ENCODE data around the gene APBB3. TPM values are rescaled to one million over a fixed set of nuclear protein-coding genes. Genes with fewer than 3 reads are reported as not detected.

The APBB3 gene
- total RNA-seq, 1 donor from 2014 or later: 68.5 TPM

GRCh38 chr5:140542972-140543371 lies 21.4 kb downstream of the APBB3 start:
- Mint-ChIP-seq H3K4me3 (no peak overlapping the region), H3K9me3 (no peaks in the 10 kb centered on the region), H3K36me3 (peaks cover 34% of the 10 kb centered on the region), H3K27ac (no peak overlapping the region), H3K4me1 (peaks cover 8% of the 10 kb centered on the region), H3K27me3 (ENCODE audit: low read depth) (no peaks in the 10 kb centered on the region)
- TF ChIP-seq, protein P1, sequence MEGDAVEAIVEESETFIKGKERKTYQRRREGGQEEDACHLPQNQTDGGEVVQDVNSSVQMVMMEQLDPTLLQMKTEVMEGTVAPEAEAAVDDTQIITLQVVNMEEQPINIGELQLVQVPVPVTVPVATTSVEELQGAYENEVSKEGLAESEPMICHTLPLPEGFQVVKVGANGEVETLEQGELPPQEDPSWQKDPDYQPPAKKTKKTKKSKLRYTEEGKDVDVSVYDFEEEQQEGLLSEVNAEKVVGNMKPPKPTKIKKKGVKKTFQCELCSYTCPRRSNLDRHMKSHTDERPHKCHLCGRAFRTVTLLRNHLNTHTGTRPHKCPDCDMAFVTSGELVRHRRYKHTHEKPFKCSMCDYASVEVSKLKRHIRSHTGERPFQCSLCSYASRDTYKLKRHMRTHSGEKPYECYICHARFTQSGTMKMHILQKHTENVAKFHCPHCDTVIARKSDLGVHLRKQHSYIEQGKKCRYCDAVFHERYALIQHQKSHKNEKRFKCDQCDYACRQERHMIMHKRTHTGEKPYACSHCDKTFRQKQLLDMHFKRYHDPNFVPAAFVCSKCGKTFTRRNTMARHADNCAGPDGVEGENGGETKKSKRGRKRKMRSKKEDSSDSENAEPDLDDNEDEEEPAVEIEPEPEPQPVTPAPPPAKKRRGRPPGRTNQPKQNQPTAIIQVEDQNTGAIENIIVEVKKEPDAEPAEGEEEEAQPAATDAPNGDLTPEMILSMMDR (IDR thresholded peaks at IDR 0.05; ENCODE audit: unreplicated experiment): no peak
- no peak for DNase-seq (ENCODE audit: low spot score in 2 of 2, unreplicated experiment in 2 of 2)

DNA sequence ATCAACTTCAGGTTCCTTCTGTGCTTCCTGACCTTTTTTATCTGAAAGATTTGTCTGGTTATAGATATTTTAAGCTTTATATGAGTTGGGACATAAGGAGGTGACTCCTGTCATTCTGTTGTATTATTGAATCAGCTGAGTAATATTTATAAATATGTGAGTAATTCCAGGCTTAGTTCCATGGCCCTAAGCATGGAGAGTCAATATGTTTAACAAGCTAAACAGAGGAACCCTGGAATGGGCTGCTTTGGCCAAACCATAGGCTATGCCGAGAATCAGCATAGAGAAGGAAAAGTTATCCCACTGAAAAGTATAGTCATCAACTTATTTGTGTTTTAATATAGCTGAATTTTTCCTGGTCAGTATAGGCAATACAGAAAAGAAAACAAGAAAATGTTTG lies 24.2 kb downstream of the APBB3 start:
- no peak for DNase-seq (ENCODE audit: low spot score in 2 of 2, unreplicated experiment in 2 of 2)
- no peak overlapping the region for H3K27ac Mint-ChIP-seq
- H3K36me3 Mint-ChIP-seq: peaks cover 41% of the 10 kb centered on the region
- TF ChIP-seq, protein P1 (IDR thresholded peaks at IDR 0.05; ENCODE audit: unreplicated experiment): no peak
- no peak overlapping the region for H3K4me3 Mint-ChIP-seq
- no peaks in the 10 kb centered on the region for H3K4me1 Mint-ChIP-seq
- H3K9me3 Mint-ChIP-seq: no peaks in the 10 kb centered on the region
- no peaks in the 10 kb centered on the region for H3K27me3 Mint-ChIP-seq (ENCODE audit: low read depth)

- peaks cover 20% of the 10 kb centered on the region for H3K36me3 Mint-ChIP-seq
- TF ChIP-seq, protein P1 (IDR thresholded peaks at IDR 0.05; ENCODE audit: unreplicated experiment): no peak
- no peak overlapping the region for H3K4me3 Mint-ChIP-seq
- H3K9me3 Mint-ChIP-seq: peaks cover 3% of the 10 kb centered on the region
- H3K27ac Mint-ChIP-seq: no peak overlapping the region
- DNase-seq (ENCODE audit: low spot score in 2 of 2, unreplicated experiment in 2 of 2): no peak
- H3K4me1 Mint-ChIP-seq: no peaks in the 10 kb centered on the region
- no peaks in the 10 kb centered on the region for H3K27me3 Mint-ChIP-seq (ENCODE audit: low read depth)
These were observed 40.4 kb downstream of the APBB3 start for GRCh38 chr5:140524003-140524402.

- Mint-ChIP-seq H3K4me1 (no peaks in the 10 kb centered on the region), H3K27me3 (ENCODE audit: low read depth) (no peaks in the 10 kb centered on the region), H3K9me3 (no peaks in the 10 kb centered on the region), H3K27ac (no peak overlapping the region), H3K36me3 (peaks cover 51% of the 10 kb centered on the region), H3K4me3 (no peak overlapping the region)
- TF ChIP-seq, protein P1 (IDR thresholded peaks at IDR 0.05; ENCODE audit: unreplicated experiment): no peak
- DNase-seq (ENCODE audit: low spot score in 2 of 2, unreplicated experiment in 2 of 2): no peak
These were observed 51.3 kb downstream of the APBB3 start for GRCh38 chr5:140513124-140513523.

- H3K4me1 Mint-ChIP-seq: no peaks in the 10 kb centered on the region
- H3K27ac Mint-ChIP-seq: no peak overlapping the region
- TF ChIP-seq, protein P1 (IDR thresholded peaks at IDR 0.05; ENCODE audit: unreplicated experiment): no peak
These were observed 54.5 kb downstream of the APBB3 start for GRCh38 chr5:140509898-140510297.

More at GRCh38 chr5:140509898-140510297, 54.5 kb downstream of the APBB3 start:
- Mint-ChIP-seq H3K9me3 (no peaks in the 10 kb centered on the region), H3K27me3 (ENCODE audit: low read depth) (no peaks in the 10 kb centered on the region), H3K4me3 (no peak overlapping the region), H3K36me3 (peaks cover 50% of the 10 kb centered on the region)
- no peak for DNase-seq (ENCODE audit: low spot score in 2 of 2, unreplicated experiment in 2 of 2)

Small RNA genes lying within 50 kb of the gene (microRNA-seq; reads per million reads assigned to microRNA genes)
- not detected for gene MIR6831

Other genes starting within 250 kb of the APBB3 start
- gene HBEGF, start 218.0 kb downstream of the APBB3 start, total RNA-seq: 7.2 to 8.0 TPM (median 8.0 TPM) in 3 replicates
- gene SLC4A9, start 204.4 kb downstream of the APBB3 start, total RNA-seq: 1.8 to 2.5 TPM (median 2.2 TPM) in 3 replicates
- gene ANKHD1, start 162.8 kb downstream of the APBB3 start, total RNA-seq: 121 to 129 TPM (median 128 TPM) in 3 replicates
- gene EIF4EBP3, start 16.9 kb downstream of the APBB3 start, total RNA-seq: 5.2 to 7.6 TPM (median 5.9 TPM) in 3 replicates
- gene SRA1, start 7.1 kb downstream of the APBB3 start, total RNA-seq: 34.9 to 37.5 TPM (median 37.0 TPM) in 3 replicates
- gene SLC35A4, start 230 bp upstream of the APBB3 start, total RNA-seq: 56.5 to 62.2 TPM (median 61.5 TPM) in 3 replicates
- 0.34 to 0.63 TPM (median 0.35 TPM) in 3 replicates for gene CD14, start 68.6 kb upstream of the APBB3 start, total RNA-seq
- 20.6 to 21.2 TPM (median 21.0 TPM) in 3 replicates for gene TMCO6, start 74.9 kb upstream of the APBB3 start, total RNA-seq
- gene NDUFA2, start 83.0 kb upstream of the APBB3 start, total RNA-seq: 41.2 to 46.9 TPM (median 45.5 TPM) in 3 replicates
- gene IK, start 83.2 kb upstream of the APBB3 start, total RNA-seq: 85.0 to 85.8 TPM (median 85.8 TPM) in 3 replicates
- 24.9 to 26.8 TPM (median 26.0 TPM) in 3 replicates for gene WDR55, start 100.3 kb upstream of the APBB3 start, total RNA-seq
- gene DND1, start 109.0 kb upstream of the APBB3 start, total RNA-seq: 3.3 to 3.9 TPM (median 3.5 TPM) in 3 replicates
- gene HARS1, start 126.8 kb upstream of the APBB3 start, total RNA-seq: 73.7 to 77.2 TPM (median 76.9 TPM) in 3 replicates
- gene HARS2, start 126.9 kb upstream of the APBB3 start, total RNA-seq: 32.4 to 35.6 TPM (median 33.5 TPM) in 3 replicates
- 49.8 to 52.2 TPM (median 50.7 TPM) in 3 replicates for gene ZMAT2, start 135.8 kb upstream of the APBB3 start, total RNA-seq
- not detected in 3 replicates for gene PCDHA1, start 221.5 kb upstream of the APBB3 start, total RNA-seq
- gene PCDHA2, start 230.3 kb upstream of the APBB3 start, total RNA-seq: 0.44 to 0.88 TPM (median 0.87 TPM) in 3 replicates
- 0.31 to 0.40 TPM (median 0.32 TPM) in 3 replicates for gene PCDHA3, start 236.5 kb upstream of the APBB3 start, total RNA-seq
- gene PCDHA4, start 242.5 kb upstream of the APBB3 start, total RNA-seq: 18.8 to 20.9 TPM (median 19.8 TPM) in 3 replicates